GM18951 (cell line): ENCODE data around the gene IL31RA.

Experiments used
- POLR2A ChIP-seq: IDR thresholded peaks from 4 replicates; pipeline ENCODE4 v1.6.1; 2011; ENCODE audit warnings: mild to moderate bottlenecking; ENCODE audit not compliant: insufficient read length, insufficient read depth; ENCODE audit errors: extremely low read depth
- in situ Hi-C: fragments of 300-500 bp; cut with MboI; formaldehyde crosslinking; loops from one replicate; pipeline ENCODE4 v1.12.0; 2022; ENCODE audit warnings: low sequenced_read_pairs, mixed read lengths, inconsistent platforms; ENCODE audit not compliant: unreplicated experiment

The IL31RA gene

GRCh38 chr5:55916986-55917385 lies 65.8 kb downstream of the IL31RA start:
- in situ Hi-C loops: loop anchor here (10.0 kb wide), 1 partner anchor 202 kb away; the partner anchor contains the start of gene SLC38A9
- TF ChIP-seq POLR2A: no peak

- in situ Hi-C loops: loop anchor here (10.0 kb wide), 1 partner anchor 203 kb away; the partner anchor contains the start of gene SLC38A9
- no peak for TF ChIP-seq POLR2A
Measured at GRCh38 chr5:55917402-55918086, 66.4 kb downstream of the IL31RA start.

- in situ Hi-C loops: loop anchor here (10.0 kb wide), 1 partner anchor 204 kb away; the partner anchor contains the start of gene SLC38A9
- no peak for TF ChIP-seq POLR2A
Measured at GRCh38 chr5:55918087-55919035, 67.2 kb downstream of the IL31RA start.

GRCh38 chr5:55919625-55920024 lies 68.5 kb downstream of the IL31RA start:
- no peak for TF ChIP-seq POLR2A
- in situ Hi-C loops: loop anchor here (10.0 kb wide), 1 partner anchor 205 kb away; the partner anchor contains the start of gene SLC38A9

- no peak for TF ChIP-seq POLR2A
- in situ Hi-C loops: no loop called here
Measured at GRCh38 chr5:55920784-55921183, 69.6 kb downstream of the IL31RA start.

GRCh38 chr5:55921617-55922016 lies 70.5 kb downstream of the IL31RA start:
- in situ Hi-C loops: no loop called here
- TF ChIP-seq POLR2A: no peak

GRCh38 chr5:55923177-55923771 lies 72.1 kb downstream of the IL31RA start:
- no peak for TF ChIP-seq POLR2A
- in situ Hi-C loops: no loop called here

- in situ Hi-C loops: no loop called here
- TF ChIP-seq POLR2A: no peak
Measured at GRCh38 chr5:55923865-55924500, 72.8 kb downstream of the IL31RA start.

- in situ Hi-C loops: loop anchor here (25.0 kb wide), 1 partner anchor 913 kb away; no protein-coding TSS in a partner anchor
- TF ChIP-seq POLR2A: no peak
Measured at GRCh38 chr5:55924744-55925143, 73.6 kb downstream of the IL31RA start.

- in situ Hi-C loops: loop anchor here (25.0 kb wide), 1 partner anchor 912 kb away; no protein-coding TSS in a partner anchor
- TF ChIP-seq POLR2A: no peak
Measured at GRCh38 chr5:55925181-55925580, 74.0 kb downstream of the IL31RA start.

GRCh38 chr5:55925712-55926111 lies 74.6 kb downstream of the IL31RA start:
- in situ Hi-C loops: loop anchor here (25.0 kb wide), 1 partner anchor 912 kb away; no protein-coding TSS in a partner anchor

GRCh38 chr5:55926476-55926875 lies 75.3 kb downstream of the IL31RA start:
- in situ Hi-C loops: loop anchor here (25.0 kb wide), 1 partner anchor 911 kb away; no protein-coding TSS in a partner anchor
- no peak for TF ChIP-seq POLR2A

More at GRCh38 chr5:55925712-55926111, 74.6 kb downstream of the IL31RA start:
- no peak for TF ChIP-seq POLR2A
